Stimulated activated CD8-positive, alpha-beta memory T cell treated with anti-CD3 and anti-CD28 coated beads, Interleukin-12 subunit alpha, Interleukin-12 subunit beta, amount 100 ng/mL, for 24 hours (primary cell): ENCODE results near the gene LDOC1.
"Not testable (repeated sequence)": the region's sequence is repeated elsewhere in the genome, so short reads cannot be mapped to it uniquely, and the experiment has no call there.

Source experiments
- DNase-seq: peaks from one replicate; pipeline ENCODE4 v3.0.0-alpha.2; 2020; ENCODE audit errors: extremely low read depth

Gene LDOC1

GRCh38 chrX:141176586-141177451 is at the start of gene LDOC1:
TSS of gene LDOC1 (minus strand) at chrX:141177129. CDS start at chrX:141177021, 108 bp downstream.
- peak; percentile 30 for DNase-seq

- no peak for DNase-seq
Observed at GRCh38 chrX:141221611-141222010, 44.7 kb upstream of the LDOC1 start.

GRCh38 chrX:141220342-141221008 is 43.5 kb upstream of the LDOC1 start:
- no peak for DNase-seq

- DNase-seq: no peak
Observed at GRCh38 chrX:141214196-141214595, 37.3 kb upstream of the LDOC1 start.

- DNase-seq: no peak
Observed at GRCh38 chrX:141201962-141202361, 25.0 kb upstream of the LDOC1 start.

- DNase-seq: not testable (repeated sequence)
Observed at GRCh38 chrX:141188573-141188972, 11.6 kb upstream of the LDOC1 start.

GRCh38 chrX:141185366-141185765 is 8.4 kb upstream of the LDOC1 start:
- DNase-seq: no peak

GRCh38 chrX:141183000-141183399 is 6.1 kb upstream of the LDOC1 start:
- DNase-seq: no peak

GRCh38 chrX:141180851-141181250 is 3.9 kb upstream of the LDOC1 start:
- no peak for DNase-seq

GRCh38 chrX:141175786-141176185 is 1.1 kb downstream of the LDOC1 start:
- DNase-seq: no peak

- no peak for DNase-seq
Observed at GRCh38 chrX:141164406-141164805, 12.5 kb downstream of the LDOC1 start.

- DNase-seq: no peak
Observed at GRCh38 chrX:141158084-141158483, 18.8 kb downstream of the LDOC1 start.

GRCh38 chrX:141155231-141155630 is 21.7 kb downstream of the LDOC1 start:
- not testable (repeated sequence) for DNase-seq

- no peak for DNase-seq
Observed at GRCh38 chrX:141142946-141143345, 34.0 kb downstream of the LDOC1 start.

GRCh38 chrX:141133272-141133671 is 43.7 kb downstream of the LDOC1 start:
- no peak for DNase-seq

GRCh38 chrX:141127146-141127545 is 49.8 kb downstream of the LDOC1 start:
- DNase-seq: no peak
